ENCODE measurements around the gene DIDO1.
A peak's percentile ranks its signal among the peaks of the same experiment; 100 is the strongest.

Gene DIDO1

GRCh38 chr20:62907384-62908317 is 18.7 kb downstream of the DIDO1 start:
- DNase-seq = no peak

DNA sequence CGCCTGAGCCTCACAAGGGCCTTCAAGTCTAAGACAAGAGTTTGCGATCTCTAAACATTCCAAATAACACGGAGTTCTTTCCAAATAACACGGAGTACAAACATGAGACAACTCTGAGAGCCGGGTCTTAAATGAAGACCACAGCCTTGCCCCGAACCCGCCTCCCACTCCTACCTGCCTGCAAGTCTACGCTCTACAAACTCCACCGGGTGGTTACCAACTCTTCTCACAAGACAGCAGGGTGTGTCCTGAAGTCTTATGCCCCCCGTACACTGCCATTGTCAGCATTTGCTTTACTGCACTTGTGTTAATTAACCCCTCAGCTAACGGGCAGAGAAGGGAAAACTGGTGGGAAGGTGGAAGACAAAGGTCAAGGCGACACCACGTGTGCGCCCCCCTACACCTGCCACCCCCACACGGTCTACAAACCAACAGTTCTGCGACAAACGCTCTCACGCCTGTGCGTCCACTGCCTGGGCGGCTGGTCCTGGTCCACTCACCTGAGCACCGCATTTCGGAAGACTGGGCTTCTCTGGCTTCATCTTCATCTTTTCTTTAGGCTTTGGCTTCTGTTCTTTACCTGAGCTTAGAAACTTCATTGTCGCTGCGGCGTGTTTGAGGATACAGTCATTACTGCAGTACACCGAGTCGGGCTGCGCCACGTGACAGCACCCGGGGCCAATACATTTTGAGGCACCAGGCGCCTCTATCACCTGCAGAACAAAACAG is 19.5 kb downstream of the DIDO1 start:
- DNase-seq = no peak

- no peak for DNase-seq
Measured at GRCh38 chr20:62906209-62906608, 20.1 kb downstream of the DIDO1 start.

- no peak for DNase-seq
Measured at GRCh38 chr20:62905536-62906117, 20.7 kb downstream of the DIDO1 start.

DNA sequence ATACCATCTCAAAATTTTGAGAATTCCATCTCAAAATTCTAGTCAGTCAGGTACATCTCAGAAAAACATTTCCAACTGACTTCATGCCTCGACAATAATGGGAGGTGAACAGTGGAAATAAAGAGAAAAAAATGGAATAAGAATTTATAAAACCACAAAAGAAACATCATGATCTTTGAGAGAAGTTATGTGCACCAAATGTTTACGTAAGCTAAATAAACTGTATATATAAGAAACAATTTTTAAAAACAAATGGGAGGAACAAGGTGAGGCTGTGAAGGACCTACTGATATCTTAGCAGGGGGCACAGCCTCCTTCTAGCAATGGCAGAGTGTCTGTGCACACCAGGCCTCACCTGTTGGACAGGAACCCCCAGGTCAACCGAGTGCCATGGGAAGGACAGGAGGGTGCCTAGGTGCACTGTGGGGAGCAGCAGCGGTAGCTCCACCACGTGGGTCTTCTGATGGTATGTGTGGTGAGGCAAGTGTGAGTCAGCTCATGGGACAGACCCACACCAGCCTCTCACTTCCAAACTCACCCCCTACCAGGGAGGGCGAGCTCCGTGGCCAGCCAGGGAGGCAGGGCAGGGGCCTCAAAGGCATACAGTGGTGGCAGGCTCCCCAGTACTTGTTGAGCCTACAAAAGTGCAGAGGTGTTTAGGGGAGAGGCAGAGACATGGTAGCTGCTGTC is 23.2 kb downstream of the DIDO1 start:
- no peak for DNase-seq

DNA sequence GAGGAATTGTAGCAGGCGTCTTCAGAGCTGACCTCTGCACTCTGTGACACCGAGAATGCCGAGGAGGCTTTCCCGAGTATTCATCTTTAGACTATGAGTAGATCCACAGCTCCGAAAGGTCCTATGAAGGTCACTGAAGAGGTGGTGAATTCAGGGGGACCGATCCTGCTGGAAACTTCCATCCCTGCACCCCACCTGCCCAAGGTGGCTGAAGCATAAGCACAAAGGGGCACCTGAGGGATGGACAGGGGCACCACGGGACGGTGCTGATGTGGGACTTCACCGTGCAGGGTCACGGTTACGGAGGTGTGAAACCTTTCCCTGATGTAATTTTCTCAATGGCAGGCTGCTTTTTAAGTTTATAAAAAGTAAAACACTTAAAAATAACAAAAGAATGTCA is 24.4 kb downstream of the DIDO1 start:
- no peak for DNase-seq

GRCh38 chr20:62900692-62901584 is 25.4 kb downstream of the DIDO1 start:
- DNase-seq = peak; percentile 21

DNA sequence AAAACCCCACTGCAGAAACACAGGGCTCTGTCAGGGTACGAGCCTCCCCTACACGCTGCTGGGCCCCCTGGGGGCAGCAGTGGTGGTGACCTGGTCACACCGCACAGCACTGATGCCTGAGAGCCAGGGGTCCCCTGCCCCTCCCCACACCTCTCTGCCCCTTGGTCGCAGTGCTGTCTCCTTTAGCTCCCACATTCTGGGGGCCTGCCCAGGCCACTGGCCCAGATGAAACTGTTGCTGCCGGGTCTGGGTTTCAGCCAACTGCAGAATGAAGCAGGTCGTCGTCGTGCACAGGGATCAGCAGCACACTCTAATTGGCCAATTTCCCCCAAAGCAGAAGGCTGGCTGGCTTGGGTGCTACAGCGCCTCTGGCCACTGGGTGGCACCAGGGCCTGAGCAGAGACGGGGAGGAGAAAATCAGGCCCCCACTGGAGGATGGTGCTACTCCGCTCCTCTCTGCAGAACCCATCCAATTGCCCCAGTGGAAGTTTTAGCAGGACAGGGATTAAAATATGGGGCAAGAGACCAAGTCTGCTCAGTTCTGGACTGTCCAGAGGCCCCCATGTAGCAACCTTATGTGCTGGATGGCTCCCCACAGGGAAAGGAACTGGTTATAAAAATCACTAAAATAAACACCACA is 26.1 kb downstream of the DIDO1 start:
- DNase-seq = peak; percentile 57

DNA sequence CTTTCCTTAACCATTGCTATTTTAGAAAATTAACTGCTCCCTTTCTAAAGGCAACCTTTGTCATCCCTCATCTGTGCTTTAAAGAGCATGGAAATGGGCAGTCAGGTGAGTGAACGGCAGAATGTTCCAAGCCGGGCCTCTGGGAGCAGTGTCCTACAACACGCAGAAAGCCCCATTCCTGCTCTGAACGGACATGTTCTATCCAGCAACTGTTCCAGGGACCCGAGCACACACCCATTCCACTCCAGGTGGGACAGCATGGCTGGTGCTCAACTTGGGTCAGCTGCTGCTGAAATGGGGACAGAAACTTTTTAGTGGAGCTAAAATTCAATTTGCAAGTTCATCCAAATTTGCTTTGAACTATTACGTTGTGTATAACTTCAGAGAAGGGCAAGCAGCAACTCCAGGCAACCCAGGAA is 26.7 kb downstream of the DIDO1 start:
- DNase-seq = no peak

GRCh38 chr20:62898970-62899632 is 27.2 kb downstream of the DIDO1 start:
- DNase-seq = no peak

DNA sequence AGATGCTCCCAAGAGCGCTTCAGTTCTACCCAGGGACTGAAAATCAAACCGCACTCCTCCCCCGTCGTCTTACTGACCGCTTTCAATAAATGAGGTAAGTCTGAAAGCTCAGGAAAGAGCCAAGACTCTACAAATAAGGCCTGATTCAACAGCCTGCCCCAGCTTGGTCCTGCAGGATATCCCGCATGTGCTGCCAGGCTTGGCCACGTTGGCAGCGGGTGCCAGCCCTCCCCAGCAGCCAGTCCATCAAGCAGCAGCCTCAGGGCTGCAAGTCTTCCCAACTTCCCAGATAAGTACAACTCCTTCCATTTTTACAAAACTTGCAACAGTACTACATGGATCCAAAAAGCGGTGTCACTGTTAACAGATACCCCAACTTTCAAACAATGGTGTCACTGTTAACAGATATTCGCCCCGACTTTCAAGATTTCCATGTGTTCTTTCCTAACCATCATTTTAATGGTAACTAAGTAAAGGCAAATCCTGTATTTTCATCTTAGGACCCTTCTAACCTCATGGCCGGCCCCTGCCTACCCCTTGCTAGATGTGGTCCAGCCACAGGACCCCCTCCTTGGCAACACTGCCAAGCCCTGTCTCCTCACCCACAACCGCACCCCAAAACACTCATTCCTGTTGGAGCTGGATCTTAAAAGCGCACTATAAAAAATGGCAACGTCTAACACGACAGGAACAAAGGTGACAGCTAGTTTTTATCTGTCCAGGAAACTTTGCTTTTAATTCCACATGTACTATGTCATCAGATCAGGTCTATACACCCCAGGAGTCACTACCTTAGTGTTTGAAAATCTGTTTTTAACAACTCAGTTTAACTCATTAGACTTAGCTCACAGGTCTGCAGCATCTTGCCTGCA is 28.0 kb downstream of the DIDO1 start:
- no peak for DNase-seq

GRCh38 chr20:62897666-62898065 is 28.6 kb downstream of the DIDO1 start:
- DNase-seq = no peak

DNA sequence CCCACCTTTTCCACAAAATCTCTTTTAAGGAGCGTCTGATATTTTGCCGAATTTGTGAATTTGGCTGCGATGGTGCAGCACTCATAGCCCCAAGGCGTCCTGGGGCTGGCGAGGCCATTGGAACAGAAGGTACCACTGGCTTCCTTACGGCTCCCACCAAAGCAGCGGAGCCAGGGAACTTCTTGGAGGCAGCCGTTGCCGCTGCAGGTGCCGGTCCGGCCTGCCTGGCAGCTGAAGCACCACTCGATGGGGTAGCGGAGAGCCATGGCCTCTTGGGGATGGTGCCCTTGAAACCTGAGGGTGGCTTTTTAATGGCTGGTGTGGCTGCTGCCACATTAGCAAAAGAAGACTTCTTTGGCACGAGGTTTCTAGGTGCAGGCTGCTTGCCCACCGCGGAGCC is 29.8 kb downstream of the DIDO1 start:
- no peak for DNase-seq

DNA sequence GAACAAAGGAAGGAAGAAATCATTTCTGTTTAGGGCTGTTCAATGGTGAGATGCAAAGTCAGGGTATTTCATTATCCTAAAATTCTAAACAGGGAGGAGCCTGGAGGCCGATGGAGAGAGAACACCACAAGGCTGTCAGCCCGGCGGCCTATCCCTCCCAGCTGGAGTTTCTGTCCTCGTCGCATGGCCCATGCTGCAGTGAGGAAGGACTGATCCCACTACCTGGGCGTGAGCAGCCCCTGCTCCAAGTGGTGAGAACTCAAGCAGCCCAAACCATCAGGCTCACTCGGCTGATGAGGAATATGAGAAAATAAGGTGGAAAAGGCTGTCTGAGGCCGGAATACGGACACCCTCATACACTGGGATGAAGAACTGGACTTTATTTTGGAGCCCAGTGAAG is 30.8 kb downstream of the DIDO1 start:
- DNase-seq = no peak

- no peak for DNase-seq
Measured at GRCh38 chr20:62894261-62894660, 32.0 kb downstream of the DIDO1 start.

DNA sequence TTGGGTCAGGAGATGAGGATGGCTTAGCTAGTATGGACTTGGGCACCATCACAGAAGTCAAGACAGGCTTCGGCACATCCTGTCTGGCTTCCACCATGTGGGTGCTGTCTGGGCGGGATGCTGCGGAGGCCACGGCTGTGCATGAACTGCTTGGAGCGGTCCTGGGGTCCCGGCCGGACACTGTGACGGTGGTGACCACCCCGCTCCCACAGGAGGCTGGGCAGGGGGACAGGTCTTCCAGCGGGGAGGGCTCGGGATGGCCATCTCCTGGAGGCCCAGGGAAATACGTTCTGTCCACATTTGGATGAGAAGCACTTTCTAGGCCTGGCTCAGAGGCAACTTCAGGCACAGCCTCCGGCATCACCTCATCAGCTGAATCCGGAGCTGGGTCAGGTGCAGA is 32.6 kb downstream of the DIDO1 start:
- no peak for DNase-seq

GRCh38 chr20:62892348-62893304 is 33.7 kb downstream of the DIDO1 start:
- no peak for DNase-seq

GRCh38 chr20:62891111-62891510 is 35.2 kb downstream of the DIDO1 start:
- no peak for DNase-seq

DNA sequence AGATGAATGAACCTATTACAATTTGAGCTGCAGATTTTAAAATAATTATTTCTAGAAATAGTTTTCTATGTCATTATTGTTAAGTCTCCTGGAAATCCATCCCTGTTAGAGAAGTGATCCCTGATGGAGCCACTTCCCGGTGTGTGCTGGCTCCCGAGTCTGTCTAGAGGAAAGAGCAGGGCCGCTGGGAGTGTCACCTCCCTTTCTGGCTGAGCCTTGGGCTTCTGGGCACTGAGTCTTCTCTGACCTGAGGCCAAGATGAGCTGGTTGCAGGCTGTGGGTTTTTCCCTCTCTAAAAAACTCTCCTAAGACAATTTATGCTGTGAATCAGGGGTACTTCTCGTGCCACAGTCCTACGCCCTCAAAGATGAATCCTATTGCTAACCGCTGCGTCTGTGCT is 35.9 kb downstream of the DIDO1 start:
- no peak for DNase-seq
